B cell (primary cell): ENCODE measurements around the gene ZEB2. TPM values are rescaled to one million over a fixed set of nuclear protein-coding genes. Genes with fewer than 3 reads are reported as not detected.
A peak's percentile ranks its signal among the peaks of the same experiment; 100 is the strongest.

Experiments
- ATAC-seq: fragments of 200-7000 bp; cut with Tn5 transposase; one replicate; pipeline ENCODE4 v1.10.0; 2021; ENCODE audit warnings: low read depth, mild to moderate bottlenecking, moderate number of reproducible peaks, moderate library complexity
- CTCF ChIA-PET: fragments of 350-600 bp; sonication (Branson Sonifier 250); formaldehyde crosslinking; loops from one replicate; lab custom pipeline; 2021; ENCODE audit warnings: antibody characterized with exemption, inconsistent platforms; lab: Charles Lee
- POLR2A ChIA-PET: fragments of 350-600 bp; sonication (Branson Sonifier 250); formaldehyde crosslinking; loops from one replicate; lab custom pipeline; 2021; ENCODE audit warnings: antibody characterized with exemption; lab: Charles Lee
- DNase-seq: peaks from one replicate; pipeline ENCODE4 v3.0.0; 2013
- H2AFZ ChIP-seq: 2 replicates; pipeline ENCODE4 v1.6.1; 2012; ENCODE audit warnings: mild to moderate bottlenecking, low read depth, low read length; ENCODE audit not compliant: insufficient read depth, poor library complexity, severe bottlenecking
- H3K27ac ChIP-seq, 2 donors: 1 replicate in 1 of 2; 2 replicates in 1 of 2; pipeline ENCODE4 v1.5.1; 2012 to 2013; ENCODE audit warnings: low read length in 2 of 2, mild to moderate bottlenecking in 2 of 2, moderate library complexity in 1 of 2
- H3K27me3 ChIP-seq, 4 experiments: fragments of 200-600 bp in 1 of 4; sonication (generic) in 1 of 4; replicated peaks in 1 of 4; 1 replicate in 2 of 4; 2 replicates in 2 of 4; pipeline versions ENCODE4 v1.6.1 to v1.7.0; 2013 to 2016; ENCODE audit warnings: low read length in 3 of 4, mild to moderate bottlenecking in 2 of 4, mixed read lengths in 1 of 4, moderate library complexity in 1 of 4; ENCODE audit not compliant: insufficient read depth in 4 of 4, control insufficient read depth in 3 of 4; ENCODE audit errors: control extremely low read depth in 1 of 4
- H3K36me3 ChIP-seq, 2 experiments: replicated peaks in 1 of 2; 1 replicate in 1 of 2; 2 replicates in 1 of 2; pipeline versions ENCODE4 v1.6.1 to v1.7.1; 2013; ENCODE audit warnings: low read length in 1 of 2; ENCODE audit not compliant: insufficient read depth in 2 of 2, control insufficient read depth in 1 of 2; ENCODE audit errors: control extremely low read depth in 1 of 2, extremely low read depth in 1 of 2
- H3K4me1 ChIP-seq, 2 donors: fragments of 200-600 bp in 1 of 2; sonication (generic) in 1 of 2; 1 replicate in 1 of 2; 2 replicates in 1 of 2; pipeline versions ENCODE4 v1.5.1 to v1.6.1; 2013 to 2017; ENCODE audit warnings: low read length in 2 of 2; ENCODE audit not compliant: control insufficient read depth in 2 of 2, insufficient read depth in 2 of 2
- H3K4me2 ChIP-seq: replicated peaks from 2 replicates; pipeline ENCODE3; 2012; ENCODE audit warnings: mild to moderate bottlenecking, low read depth, low read length; ENCODE audit not compliant: poor library complexity, severe bottlenecking
- H3K4me3 ChIP-seq, 5 experiments: fragments of 200-600 bp in 1 of 5; sonication (generic) in 1 of 5; 1 replicate in 3 of 5; 2 replicates in 2 of 5; pipeline versions ENCODE4 v1.5.1 to v1.7.0; 2011 to 2016; ENCODE audit warnings: low read length in 4 of 5, mild to moderate bottlenecking in 4 of 5, low read depth in 2 of 5, control low read depth in 1 of 5, moderate library complexity in 1 of 5; ENCODE audit not compliant: insufficient read depth in 1 of 5; ENCODE audit errors: control extremely low read depth in 1 of 5, extremely low read depth in 1 of 5
- H3K79me2 ChIP-seq: fragments of 200-600 bp; sonication (generic); one replicate; pipeline ENCODE4 v1.6.0; 2016; ENCODE audit warnings: low read length; ENCODE audit not compliant: control insufficient read depth, insufficient read depth
- H3K9ac ChIP-seq: fragments of 200-600 bp; sonication (generic); 2 replicates; pipeline ENCODE4 v1.6.1; 2017; ENCODE audit warnings: mild to moderate bottlenecking, low read length, moderate library complexity
- H3K9me3 ChIP-seq, 3 donors: one replicate each; pipeline versions ENCODE4 v1.6.1 to v1.7.1; 2013; ENCODE audit warnings: low read length in 2 of 3; ENCODE audit not compliant: control insufficient read depth in 2 of 3, insufficient read depth in 1 of 3; ENCODE audit errors: control extremely low read depth in 1 of 3
- H4K20me1 ChIP-seq: 2 replicates; pipeline ENCODE4 v1.6.0; 2012; ENCODE audit warnings: mild to moderate bottlenecking, low read length; ENCODE audit not compliant: insufficient read depth, control insufficient read depth, poor library complexity, severe bottlenecking
- H3K27ac Mint-ChIP-seq: one replicate; pipeline ENCODE4 v1.8.0; 2021; ENCODE audit warnings: mixed read lengths
- H3K27me3 Mint-ChIP-seq: one replicate; pipeline ENCODE4 v1.8.0; 2021; ENCODE audit warnings: mixed read lengths
- H3K4me1 Mint-ChIP-seq: one replicate; pipeline ENCODE4 v1.8.0; 2021; ENCODE audit warnings: mixed read lengths
- H3K4me3 Mint-ChIP-seq: one replicate; pipeline ENCODE4 v1.8.0; 2021; ENCODE audit warnings: mixed read lengths
- H3K9me3 Mint-ChIP-seq: one replicate; pipeline ENCODE4 v1.8.0; 2022; ENCODE audit warnings: mixed read lengths; ENCODE audit not compliant: insufficient read depth
- EZH2 ChIP-seq: IDR thresholded peaks from 2 replicates; pipeline ENCODE4 v1.6.1; 2012; ENCODE audit warnings: borderline replicate concordance, low read depth, mild to moderate bottlenecking, moderate library complexity, low read length; ENCODE audit not compliant: insufficient read depth, poor library complexity, severe bottlenecking
- WGBS: methylation state at CpG from one replicate; pipeline ENCODE4 v1.1.5; 2013; ENCODE audit warnings: missing lambda C conversion rate; ENCODE audit not compliant: insufficient coverage; 5-methylcytosine and 5-hydroxymethylcytosine counted together
- intact Hi-C: fragments of 100-400 bp; cut with micrococcal nuclease; formaldehyde crosslinking; loops from one replicate; pipeline ENCODE4 v1.10.0; 2022
- polyA plus RNA-seq: library from polyadenylated mRNA; depleted of rRNA; stranded (reverse); fragments of >200 nt; gene quantifications from 2 replicates; pipeline ENCODE4 v1.2.3, GENCODE V29; 2012
- total RNA-seq, 2 donors: library from RNA; stranded (reverse); fragments of 120-200 nt in 1 of 2; gene quantifications; 1 replicate in 1 of 2; 2 replicates in 1 of 2; pipeline versions ENCODE4 v1.2.3 to v1.2.4, GENCODE V29; 2013 to 2022
- TF ChIP-seq, protein P1 (sequence below): fragments of 200-600 bp; IDR thresholded peaks from one replicate; pipeline ENCODE4 v1.8.0; 2022; ENCODE audit warnings: antibody characterized with exemption, mild to moderate bottlenecking

The ZEB2 gene
- total and polyA plus RNA-seq, 2 donors (not counting 1 experiment from before 2014, with no cell fraction given): 56.3 to 217 TPM

GRCh38 chr2:144479659-144480058 lies 40.3 kb downstream of the ZEB2 start:
- H3K9me3 ChIP-seq: no peaks in the 10 kb centered on the region
- H3K4me3 Mint-ChIP-seq: peak overlapping the region; percentile 31
- TF ChIP-seq EZH2: no peak
- TF ChIP-seq, protein P1, sequence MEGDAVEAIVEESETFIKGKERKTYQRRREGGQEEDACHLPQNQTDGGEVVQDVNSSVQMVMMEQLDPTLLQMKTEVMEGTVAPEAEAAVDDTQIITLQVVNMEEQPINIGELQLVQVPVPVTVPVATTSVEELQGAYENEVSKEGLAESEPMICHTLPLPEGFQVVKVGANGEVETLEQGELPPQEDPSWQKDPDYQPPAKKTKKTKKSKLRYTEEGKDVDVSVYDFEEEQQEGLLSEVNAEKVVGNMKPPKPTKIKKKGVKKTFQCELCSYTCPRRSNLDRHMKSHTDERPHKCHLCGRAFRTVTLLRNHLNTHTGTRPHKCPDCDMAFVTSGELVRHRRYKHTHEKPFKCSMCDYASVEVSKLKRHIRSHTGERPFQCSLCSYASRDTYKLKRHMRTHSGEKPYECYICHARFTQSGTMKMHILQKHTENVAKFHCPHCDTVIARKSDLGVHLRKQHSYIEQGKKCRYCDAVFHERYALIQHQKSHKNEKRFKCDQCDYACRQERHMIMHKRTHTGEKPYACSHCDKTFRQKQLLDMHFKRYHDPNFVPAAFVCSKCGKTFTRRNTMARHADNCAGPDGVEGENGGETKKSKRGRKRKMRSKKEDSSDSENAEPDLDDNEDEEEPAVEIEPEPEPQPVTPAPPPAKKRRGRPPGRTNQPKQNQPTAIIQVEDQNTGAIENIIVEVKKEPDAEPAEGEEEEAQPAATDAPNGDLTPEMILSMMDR: no peak
- peaks cover 88% of the 10 kb centered on the region for H4K20me1 ChIP-seq
- peaks cover 14 to 20% of the 10 kb centered on the region in 2 experiments for H3K36me3 ChIP-seq
- H3K27me3 Mint-ChIP-seq: no peaks in the 10 kb centered on the region
- peaks cover 73% of the 10 kb centered on the region for H3K4me1 Mint-ChIP-seq
- H3K9ac ChIP-seq: no peak overlapping the region
- no peak overlapping the region for H3K4me3 ChIP-seq
- no peak overlapping the region for H3K27ac Mint-ChIP-seq
- WGBS: 63% methylated on average over 5 of the region's 8 CpGs
- H3K79me2 ChIP-seq: peaks cover 91% of the 10 kb centered on the region
- POLR2A ChIA-PET: no interaction called here
- H3K9me3 Mint-ChIP-seq: no peaks in the 10 kb centered on the region
- no peaks in the 10 kb centered on the region for H3K27me3 ChIP-seq
- DNase-seq (no peak), ATAC-seq (peak; percentile 14)
- peak overlapping the region; percentile 4 for H3K4me2 ChIP-seq
- CTCF ChIA-PET: interaction anchor here (0.7 to 1.8 kb wide), 2 partner anchors 30 to 42 kb away, joined by 4 to 7 read pairs; no protein-coding TSS in a partner anchor
- no peak overlapping the region for H3K27ac ChIP-seq
- H2AFZ ChIP-seq: no peak overlapping the region
- intact Hi-C loops: no loop called here
- H3K4me1 ChIP-seq: peaks cover 30 to 34% of the 10 kb centered on the region in 2 donors

DNA sequence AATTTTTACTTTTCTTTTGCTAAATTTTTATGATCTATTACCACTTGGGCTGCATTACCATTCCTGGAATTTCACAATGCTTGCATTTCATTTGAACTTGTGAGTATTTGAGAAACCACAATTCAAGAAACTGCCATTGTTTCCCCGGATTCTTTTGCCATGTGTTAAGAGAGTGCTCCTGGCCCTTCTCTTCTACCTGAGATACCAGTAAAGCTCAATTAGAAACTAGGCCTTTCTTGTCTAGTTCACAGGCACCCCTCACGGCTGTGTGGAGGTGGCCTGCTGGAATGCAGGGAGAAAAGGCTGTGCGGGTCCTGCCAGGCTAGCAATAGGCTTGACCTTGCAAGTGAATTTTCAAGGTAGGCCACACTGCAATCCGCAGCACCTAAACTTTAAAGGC lies 40.8 kb downstream of the ZEB2 start:
- Mint-ChIP-seq H3K4me1 (peaks cover 74% of the 10 kb centered on the region), H3K4me3 (no peak overlapping the region), H3K27me3 (no peaks in the 10 kb centered on the region), H3K9me3 (no peaks in the 10 kb centered on the region), H3K27ac (no peak overlapping the region)
- Histone ChIP-seq H3K36me3 (peaks cover 10 to 20% of the 10 kb centered on the region in 2 experiments), H3K4me3 (no peak overlapping the region), H2AFZ (no peak overlapping the region), H3K4me2 (no peak overlapping the region), H3K79me2 (peaks cover 90% of the 10 kb centered on the region), H3K27me3 (no peaks in the 10 kb centered on the region), H3K9me3 (no peaks in the 10 kb centered on the region), H3K9ac (no peak overlapping the region), H3K27ac (no peak overlapping the region), H3K4me1 (peaks cover 30 to 34% of the 10 kb centered on the region in 2 donors), H4K20me1 (peaks cover 87% of the 10 kb centered on the region)
- DNase-seq (no peak), ATAC-seq (no peak)
- ChIA-PET CTCF (interaction anchor here (1.8 kb wide), 1 partner anchor 30 kb away, joined by 7 read pairs; no protein-coding TSS in a partner anchor), POLR2A (interaction anchor here (0.6 kb wide), 1 partner anchor 22 kb away, joined by 10 read pairs; no protein-coding TSS in a partner anchor)
- intact Hi-C loops: no loop called here
- no peak for TF ChIP-seq EZH2
- TF ChIP-seq, protein P1: no peak
- WGBS: 87% methylated on average over 3 of the region's 4 CpGs
